Measurements from ENCODE around the gene SMARCAL1. TPM values are rescaled to one million over a fixed set of nuclear protein-coding genes. Genes with fewer than 3 reads are reported as not detected.
A peak's percentile ranks its signal among the peaks of the same experiment; 100 is the strongest.

Gene SMARCAL1
- polyA plus RNA-seq, 1 of the 3 experiments (the other 2 are of a cell fraction) = 27.0 TPM

- peaks cover 7 to 58% of the 10 kb centered on the region in 2 experiments; a peak in 3 of 4 replicates for H3K4me1 ChIP-seq (ENCODE audit: control insufficient read depth in 1 of 2, insufficient read depth in 2 of 2, low read depth in 1 of 2, low read length in 1 of 2)
Measured at GRCh38 chr2:216491793-216492596, 79.7 kb downstream of the SMARCAL1 start.

More at GRCh38 chr2:216491793-216492596, 79.7 kb downstream of the SMARCAL1 start:
- Histone ChIP-seq H3K36me3 (replicated peaks in 1 of 2; ENCODE audit: control insufficient read depth in 1 of 2, insufficient read depth in 2 of 2, low read length in 1 of 2) (no peaks in the 10 kb centered on the region), H3K27me3 (ENCODE audit: insufficient read depth) (no peaks in the 10 kb centered on the region), H3K27ac (ENCODE audit: low read depth in 2 of 2, low read length in 1 of 2) (peak overlapping the region; percentile 72 to 94), H3K9me2 (no peaks in the 10 kb centered on the region), H3K9me3 (no peaks in the 10 kb centered on the region), H3K79me2 (ENCODE audit: insufficient read depth) (peaks cover 14% of the 10 kb centered on the region), H4K20me1 (ENCODE audit: insufficient read depth) (no peaks in the 10 kb centered on the region), H2AFZ (ENCODE audit: low read depth) (peak overlapping the region; percentile 80), H3K9ac (peak overlapping the region; percentile 61), H3F3A (replicated peaks; ENCODE audit: insufficient read depth) (peaks cover 54% of the 10 kb centered on the region), H3K4me3 (ENCODE audit: low read depth in 2 of 2, low read length in 1 of 2) (no peak overlapping the region), H3K4me2 (peak overlapping the region; percentile 64)
- WGBS (ENCODE audit: low lambda C conversion rate) = 64% methylated on average over 8 of the region's 9 CpGs
- CTCF ChIA-PET = interaction anchor here (1.0 kb wide), 1 partner anchor 27 kb away, joined by 3 read pairs; no protein-coding TSS in a partner anchor
- no peak for TF ChIP-seq MEF2A (IDR thresholded peaks at IDR 0.05; ENCODE audit: borderline replicate concordance, low read depth)
- TF ChIP-seq PBX3 (IDR thresholded peaks at IDR 0.05) = no peak
- no peak for TF ChIP-seq EP300 (IDR thresholded peaks at IDR 0.05; ENCODE audit: borderline replicate concordance in 1 of 2, low read depth in 1 of 2, low read length in 1 of 2)
- no peak for TF ChIP-seq YY1 (IDR thresholded peaks at IDR 0.05; ENCODE audit: low read depth)
- TF ChIP-seq FOXJ3 (CRISPR knock-in tag; IDR thresholded peaks at IDR 0.05) = no peak
- TF ChIP-seq FOXM1 (IDR thresholded peaks at IDR 0.05; ENCODE audit: low read depth) = no peak
- TF ChIP-seq TAF1 (IDR thresholded peaks at IDR 0.05; ENCODE audit: borderline replicate concordance, low read depth, low read length) = no peak
- no peak for TF ChIP-seq RCOR1 (IDR thresholded peaks at IDR 0.05; ENCODE audit: low read length)
- no peak for TF ChIP-seq ZBTB33 (IDR thresholded peaks at IDR 0.05; ENCODE audit: borderline replicate concordance, low read depth)
- no peak for TF ChIP-seq RFX5 (IDR thresholded peaks at IDR 0.05; ENCODE audit: low read length)
- no peak for TF ChIP-seq CTCF (IDR thresholded peaks at IDR 0.05)
- TF ChIP-seq POLR2AphosphoS5 (IDR thresholded peaks at IDR 0.05; ENCODE audit: low read depth, low read length) = no peak
- no peak for TF ChIP-seq SIN3A (IDR thresholded peaks at IDR 0.05; ENCODE audit: borderline replicate concordance, low read depth, low read length)
- no peak for TF ChIP-seq CHD2 (IDR thresholded peaks at IDR 0.05; ENCODE audit: low read length, partially characterized antibody)
- no peak for TF ChIP-seq EZH2phosphoT487 (IDR thresholded peaks at IDR 0.05; ENCODE audit: borderline replicate concordance, low read depth)
- no peak for TF ChIP-seq REST (IDR thresholded peaks at IDR 0.05; ENCODE audit: low read depth, low read length)
- DNase-seq = no peak
- POLR2A ChIA-PET = interaction anchor here (0.6 kb wide), 1 partner anchor 254 kb away, joined by 3 read pairs; no protein-coding TSS in a partner anchor

Data from SK-N-SH (cell line).